Activated T-cell treated with anti-CD3 and anti-CD28 coated beads for 4 hours (primary cell): ENCODE measurements around the gene SLC66A2.
A peak's percentile ranks its signal among the peaks of the same experiment; 100 is the strongest.

Experiments
- DNase-seq: peaks from one replicate; pipeline ENCODE4 v3.0.0-alpha.2; 2020

Gene SLC66A2

GRCh38 chr18:79917169-79917852 lies 34.1 kb downstream of the SLC66A2 start:
- DNase-seq: no peak

DNA sequence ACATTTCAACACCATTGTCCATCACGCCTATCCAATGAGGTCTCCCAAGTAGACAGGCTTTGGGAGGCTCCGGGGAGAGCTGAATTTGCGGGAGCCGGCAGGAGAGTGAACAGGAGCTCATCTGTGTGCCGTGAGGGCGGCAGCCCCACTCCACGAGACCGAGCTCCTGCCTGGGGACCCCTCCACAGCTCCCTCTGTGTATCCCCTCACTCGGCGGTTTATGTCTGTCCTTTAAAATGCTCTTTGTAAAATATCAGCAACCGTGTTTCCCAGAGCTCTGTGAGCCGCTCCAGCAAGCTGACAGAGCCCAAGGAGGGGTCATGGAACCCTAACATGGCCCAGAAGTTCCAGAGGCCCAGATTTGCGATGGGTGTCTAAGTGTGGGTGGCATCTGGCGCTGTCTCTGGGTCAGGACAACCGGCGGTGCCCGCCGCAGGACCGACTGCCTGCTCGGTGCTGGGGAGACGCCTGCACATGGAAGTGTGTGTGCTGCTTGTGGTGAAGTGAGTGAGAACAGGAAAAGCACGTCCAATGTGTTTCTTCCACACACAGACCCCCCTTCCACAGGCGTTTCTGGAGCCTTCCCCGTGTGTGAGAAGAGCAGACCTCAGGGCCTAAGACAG lies 34.8 kb downstream of the SLC66A2 start:
- no peak for DNase-seq

- no peak for DNase-seq
These were observed 35.3 kb downstream of the SLC66A2 start for GRCh38 chr18:79916128-79916494.

DNA sequence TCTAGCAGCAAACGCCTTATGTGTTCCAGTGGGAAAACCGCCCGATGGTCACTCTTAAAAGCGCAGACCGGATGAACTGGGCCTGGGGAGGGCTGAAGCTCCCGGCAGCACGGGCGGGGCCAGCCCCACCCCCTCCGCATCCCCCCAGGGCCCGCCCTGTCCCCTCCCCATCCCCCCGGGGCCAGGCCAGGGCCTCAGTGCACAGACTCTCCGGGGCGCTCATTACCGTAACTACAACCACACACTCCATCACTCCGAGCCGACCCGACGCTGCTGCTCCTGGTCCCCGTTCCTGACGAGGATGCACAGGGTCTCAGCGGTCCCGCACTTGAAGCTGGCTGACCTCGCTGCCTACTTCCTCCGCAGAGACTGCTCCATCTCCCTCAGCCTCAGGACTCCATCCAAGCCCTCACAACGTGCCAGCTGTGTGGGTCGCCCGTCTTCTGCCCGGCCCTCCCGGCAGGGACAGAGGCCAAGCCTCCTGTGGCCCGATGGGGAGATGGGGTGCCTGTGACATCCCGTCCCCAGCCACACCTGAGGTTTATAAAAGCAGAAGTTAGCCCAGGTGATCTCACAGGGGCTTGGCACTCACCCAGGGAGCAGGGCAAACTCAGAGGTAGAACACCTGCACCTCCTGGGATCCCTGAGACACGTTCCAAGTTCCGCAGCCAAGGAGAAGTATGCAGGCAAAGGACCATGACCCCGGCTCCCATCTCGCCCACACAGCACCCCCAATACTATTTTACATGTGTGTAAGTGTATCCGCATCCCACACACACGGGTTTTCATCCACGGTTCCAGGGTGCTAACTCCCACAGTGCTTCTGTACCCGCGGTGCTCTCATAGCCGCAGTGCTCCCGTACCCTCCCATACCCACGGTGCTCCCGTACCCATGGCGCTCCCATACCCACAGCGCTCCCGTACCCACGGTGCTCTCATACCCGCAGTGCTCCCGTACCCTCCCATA lies 36.0 kb downstream of the SLC66A2 start:
- DNase-seq: no peak

DNA sequence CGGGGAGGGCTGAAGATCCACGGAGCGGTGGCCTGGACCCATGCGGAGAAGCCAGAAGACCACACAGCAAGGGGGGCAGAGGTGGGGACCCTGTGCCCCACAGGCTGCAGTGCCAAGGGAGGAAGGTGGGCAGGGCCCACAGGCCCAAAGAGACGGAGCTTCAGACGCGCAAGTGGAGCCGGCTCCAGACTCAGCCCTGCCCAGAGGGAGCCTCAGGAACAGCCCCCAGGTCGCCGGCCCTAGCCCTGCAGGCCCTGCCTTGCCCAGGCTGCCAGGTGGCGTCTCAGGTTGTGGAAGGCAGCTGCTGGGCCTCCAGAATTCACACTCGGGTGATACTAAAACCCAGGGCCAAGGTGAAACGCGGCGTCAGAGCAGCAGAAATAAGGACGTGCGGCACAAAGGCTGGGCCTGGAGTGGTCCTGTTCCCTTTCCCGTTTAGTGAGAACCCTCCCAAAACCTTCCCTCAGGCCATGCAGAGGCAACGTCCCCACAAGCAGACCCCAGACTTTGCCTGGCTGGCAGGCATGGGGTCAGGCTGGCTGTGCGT lies 36.8 kb downstream of the SLC66A2 start:
- DNase-seq: no peak

GRCh38 chr18:79912994-79913831 lies 38.2 kb downstream of the SLC66A2 start:
- no peak for DNase-seq

- DNase-seq: peak; percentile 11
These were observed 39.0 kb downstream of the SLC66A2 start for GRCh38 chr18:79912409-79912991.

DNA sequence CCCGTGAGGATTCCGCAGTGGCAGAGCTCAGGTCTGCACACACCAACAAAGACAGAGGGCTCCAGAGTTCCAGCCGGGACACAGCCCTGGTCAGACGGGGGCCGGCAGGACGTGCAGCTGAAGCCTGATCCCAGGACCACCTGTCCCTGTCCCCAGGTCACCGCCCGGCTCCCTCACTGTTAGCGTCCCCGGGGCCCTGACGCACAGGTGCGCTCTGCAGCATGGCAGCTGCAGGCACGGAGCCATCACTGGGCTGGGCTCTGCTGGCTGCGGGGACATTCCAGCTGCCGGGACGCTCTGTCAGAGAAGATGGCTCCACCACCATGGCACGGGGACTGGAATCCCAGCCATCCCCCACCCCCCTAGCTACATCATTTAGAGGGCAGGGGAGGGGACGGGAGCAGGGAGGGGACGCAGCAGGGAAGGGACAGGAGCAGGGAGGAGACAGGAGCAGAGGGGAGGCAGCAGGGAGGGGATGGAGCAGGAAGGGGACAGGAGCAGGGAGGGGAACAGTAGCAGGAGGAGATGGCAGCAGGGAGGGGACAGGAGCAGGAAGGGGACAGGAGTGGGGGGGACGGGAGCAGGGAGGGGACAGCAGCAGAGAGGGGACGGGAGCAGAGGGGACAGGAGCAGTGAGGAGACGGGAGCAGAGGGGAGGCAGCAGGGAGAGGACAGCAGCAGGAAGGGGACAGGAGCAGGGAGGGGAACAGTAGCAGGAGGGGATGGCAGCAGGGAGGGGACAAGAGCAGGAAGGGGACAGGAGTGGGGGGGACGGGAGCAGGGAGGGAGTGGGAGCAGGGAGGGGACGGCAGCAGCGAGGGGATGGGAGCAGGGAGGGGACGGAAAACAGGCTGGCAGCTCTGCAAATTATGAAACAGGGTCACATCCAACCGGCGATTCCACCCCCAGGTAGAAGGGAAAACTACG lies 39.8 kb downstream of the SLC66A2 start:
- DNase-seq: no peak

- DNase-seq: no peak
These were observed 40.7 kb downstream of the SLC66A2 start for GRCh38 chr18:79910563-79911343.

DNA sequence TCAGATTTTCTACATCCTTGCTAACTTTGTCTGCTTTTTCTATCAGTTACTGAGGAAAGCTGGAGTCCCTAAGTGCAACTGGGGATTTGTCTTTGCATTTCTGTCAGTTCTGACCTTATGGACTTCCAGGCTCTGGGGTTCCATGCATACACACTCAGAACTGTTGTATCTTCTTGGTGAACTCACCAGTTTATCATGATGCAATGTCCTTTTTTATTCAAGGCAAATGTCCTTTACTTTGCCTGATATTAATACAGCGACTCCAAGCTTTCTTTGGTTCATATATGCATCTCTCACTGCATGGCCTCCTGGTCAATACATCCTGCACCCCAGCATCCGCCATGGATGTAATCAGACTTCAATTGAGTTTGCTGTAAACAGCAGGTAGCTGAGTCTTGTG lies 44.7 kb downstream of the SLC66A2 start:
- no peak for DNase-seq

DNA sequence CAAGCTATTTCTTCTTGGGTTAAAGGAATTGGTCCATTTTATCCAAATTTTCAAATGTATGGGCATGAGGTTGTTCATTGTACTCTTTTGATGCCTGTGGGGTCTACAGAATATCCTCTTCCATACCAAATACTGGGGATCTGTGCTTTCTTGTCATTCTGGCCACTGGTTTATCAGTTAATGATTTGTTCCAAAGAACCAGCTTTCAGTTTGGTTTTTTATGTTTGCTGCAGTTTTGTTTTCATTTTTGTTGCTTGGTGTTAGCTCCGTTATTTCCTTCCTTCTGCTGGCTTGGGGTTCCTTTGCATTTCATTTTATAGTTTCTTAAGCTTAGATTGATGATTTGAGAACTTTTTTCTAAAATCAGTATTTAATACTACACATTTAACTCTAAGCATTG lies 45.5 kb downstream of the SLC66A2 start:
- no peak for DNase-seq

GRCh38 chr18:79905389-79905911 lies 46.0 kb downstream of the SLC66A2 start:
- no peak for DNase-seq

DNA sequence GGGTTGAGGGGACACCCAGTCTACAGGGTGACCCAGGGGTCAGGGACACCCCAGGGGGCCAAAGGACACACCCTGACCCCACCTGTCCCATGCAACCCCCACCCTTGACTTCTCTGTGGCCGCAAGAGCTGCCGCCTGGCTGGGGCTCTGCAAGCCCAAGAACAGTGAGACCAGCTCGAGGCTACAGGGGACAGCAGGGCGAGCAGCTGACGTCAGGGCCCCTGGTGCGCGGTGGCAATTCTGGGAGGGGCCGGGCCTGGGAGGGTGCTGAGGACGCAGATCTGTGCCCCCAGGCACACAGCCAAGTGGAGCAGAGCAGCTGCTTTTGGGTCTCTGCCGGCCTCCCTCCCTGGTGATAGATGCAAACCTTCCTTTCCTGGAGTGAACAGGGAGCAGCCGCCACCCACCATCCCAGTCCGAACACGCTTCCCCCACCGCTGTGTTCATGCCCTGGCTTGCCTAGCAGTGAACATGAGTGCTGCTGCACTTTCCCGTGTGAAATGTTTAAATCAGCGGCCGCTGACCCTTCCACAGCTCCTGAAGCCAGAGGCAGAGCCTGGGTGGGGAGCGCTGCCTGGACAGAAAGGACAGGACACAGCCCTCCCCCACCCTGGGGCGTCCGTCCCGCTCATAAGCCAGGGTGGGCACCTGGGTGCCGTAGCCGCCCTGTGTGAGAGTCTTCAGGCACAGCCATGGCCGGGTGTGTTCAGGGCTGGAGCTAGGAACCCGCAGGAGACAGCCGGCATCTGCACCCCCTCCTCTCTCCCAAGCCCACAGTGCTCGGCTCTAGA lies 46.9 kb downstream of the SLC66A2 start:
- DNase-seq: no peak

DNA sequence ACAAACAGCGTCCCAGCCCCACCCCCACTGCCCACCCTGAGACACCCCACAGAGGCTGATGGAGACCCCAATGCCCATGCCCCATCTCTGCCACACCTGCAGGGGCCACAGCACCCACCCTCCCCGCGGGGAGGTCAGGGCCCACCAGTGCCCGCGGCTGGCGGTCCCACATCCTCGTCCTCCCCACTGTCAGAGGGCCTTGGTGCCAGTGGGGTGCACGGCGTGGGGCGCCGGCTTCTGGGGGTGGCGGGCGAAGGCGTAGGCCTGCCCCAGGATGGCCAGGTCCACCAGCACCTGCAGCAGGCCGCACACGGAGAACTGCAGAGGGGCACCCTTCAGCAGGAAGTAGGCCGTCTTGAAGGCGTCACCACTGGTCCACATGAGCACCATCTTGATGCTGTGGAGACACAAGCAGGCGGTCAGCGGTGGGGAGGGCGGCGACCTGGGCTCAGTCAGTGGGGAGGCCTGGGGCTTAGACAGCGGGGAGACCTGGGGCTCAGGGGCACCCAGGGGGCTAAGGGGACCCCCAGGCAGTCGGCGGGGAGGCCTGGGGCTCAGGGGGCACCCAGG lies 47.6 kb downstream of the SLC66A2 start:
- no peak for DNase-seq

GRCh38 chr18:79903071-79903635 lies 48.3 kb downstream of the SLC66A2 start:
- DNase-seq: no peak

GRCh38 chr18:79902640-79903039 lies 48.8 kb downstream of the SLC66A2 start:
- DNase-seq: no peak

DNA sequence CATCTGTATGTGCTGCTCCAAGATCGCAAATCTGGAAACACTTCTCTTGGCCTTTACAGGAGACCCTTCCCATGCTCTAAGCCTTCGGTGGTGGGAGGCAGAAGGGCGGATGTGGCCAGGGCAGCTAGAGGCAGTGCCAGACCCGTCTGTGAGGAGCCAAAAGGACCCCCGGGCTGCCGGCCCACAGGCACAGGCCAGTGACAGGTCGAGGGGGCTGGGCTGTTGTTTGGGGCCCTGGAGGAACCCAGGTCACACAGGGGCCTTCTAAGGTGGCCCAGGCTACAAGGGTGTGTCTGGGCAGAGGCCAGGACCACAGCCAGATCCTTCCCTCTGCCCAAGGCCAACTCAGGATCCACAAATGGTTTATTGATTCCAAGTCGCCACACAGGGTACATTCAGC lies 49.4 kb downstream of the SLC66A2 start:
- no peak for DNase-seq

DNA sequence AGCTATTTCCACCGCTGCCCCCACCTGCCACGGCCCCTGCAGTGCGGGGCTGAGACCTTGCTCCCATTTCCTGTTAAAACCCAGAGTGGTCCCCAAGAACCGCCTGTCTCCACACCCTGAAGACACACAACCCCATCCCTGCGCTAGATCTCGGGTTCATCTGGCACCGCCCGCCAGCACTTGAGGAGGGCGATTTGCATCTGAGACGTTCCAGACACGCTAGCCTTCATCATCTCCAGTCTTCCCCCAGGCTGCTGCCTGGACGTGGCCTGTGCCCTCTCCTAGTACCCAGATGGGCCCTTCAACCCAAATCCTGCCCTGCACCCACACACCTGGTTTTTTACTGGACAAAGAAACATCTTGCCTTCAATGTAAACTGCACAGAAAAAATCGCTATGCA lies 49.8 kb downstream of the SLC66A2 start:
- no peak for DNase-seq
